ENCODE results near the gene NR1D2.

- TF ChIP-seq CTCF (IDR thresholded peaks at IDR 0.05; ENCODE audit: insufficient read depth, low read depth, low read length) (no peak), EZH2 (IDR thresholded peaks at IDR 0.05; ENCODE audit: insufficient read depth, low read length) (no peak)
Observed at GRCh38 chr3:23923786-23924185, 21.3 kb upstream of the NR1D2 start.
